Transverse colon (tissue), 4 donors: ENCODE data around the gene FAM210A.

Experiments used
- CTCF ChIP-seq, 5 experiments: fragments of 200-600 bp in 3 of 5; fragments of 450-650 bp in 2 of 5; sonication (generic) in 3 of 5; IDR thresholded peaks; 1 replicate in 2 of 5; 2 replicates in 3 of 5; pipeline ENCODE4 v1.5.1; 2016 to 2017; ENCODE audit warnings: antibody characterized with exemption in 5 of 5, inconsistent platforms in 3 of 5, mild to moderate bottlenecking in 2 of 5, moderate library complexity in 1 of 5
- EP300 ChIP-seq: sonication (generic); formaldehyde crosslinking; IDR thresholded peaks from one replicate; pipeline ENCODE4 v1.6.1; 2017; ENCODE audit warnings: antibody characterized with exemption, low read depth
- POLR2A ChIP-seq: fragments of 450-650 bp; IDR thresholded peaks from one replicate; pipeline ENCODE4 v1.6.1; 2016; ENCODE audit warnings: antibody characterized with exemption, mild to moderate bottlenecking, moderate library complexity
- POLR2AphosphoS5 ChIP-seq, 3 donors: sonication (generic); formaldehyde crosslinking; IDR thresholded peaks; one replicate each; pipeline ENCODE4 v1.6.1; 2016; ENCODE audit warnings: antibody characterized with exemption in 3 of 3

- TF ChIP-seq POLR2A (no peak), CTCF (IDR thresholded peaks at IDR 0.05) (no peak), POLR2AphosphoS5 (IDR thresholded peaks at IDR 0.05) (no peak), EP300 (no peak)
These were observed 41.8 kb downstream of the FAM210A start for GRCh38 chr18:13684546-13684945.
